ENCODE measurements around the gene ZNF280C.
"Not testable (repeated sequence)": the region's sequence is repeated elsewhere in the genome, so short reads cannot be mapped to it uniquely, and the experiment has no call there.

ZNF280C gene, protein sequence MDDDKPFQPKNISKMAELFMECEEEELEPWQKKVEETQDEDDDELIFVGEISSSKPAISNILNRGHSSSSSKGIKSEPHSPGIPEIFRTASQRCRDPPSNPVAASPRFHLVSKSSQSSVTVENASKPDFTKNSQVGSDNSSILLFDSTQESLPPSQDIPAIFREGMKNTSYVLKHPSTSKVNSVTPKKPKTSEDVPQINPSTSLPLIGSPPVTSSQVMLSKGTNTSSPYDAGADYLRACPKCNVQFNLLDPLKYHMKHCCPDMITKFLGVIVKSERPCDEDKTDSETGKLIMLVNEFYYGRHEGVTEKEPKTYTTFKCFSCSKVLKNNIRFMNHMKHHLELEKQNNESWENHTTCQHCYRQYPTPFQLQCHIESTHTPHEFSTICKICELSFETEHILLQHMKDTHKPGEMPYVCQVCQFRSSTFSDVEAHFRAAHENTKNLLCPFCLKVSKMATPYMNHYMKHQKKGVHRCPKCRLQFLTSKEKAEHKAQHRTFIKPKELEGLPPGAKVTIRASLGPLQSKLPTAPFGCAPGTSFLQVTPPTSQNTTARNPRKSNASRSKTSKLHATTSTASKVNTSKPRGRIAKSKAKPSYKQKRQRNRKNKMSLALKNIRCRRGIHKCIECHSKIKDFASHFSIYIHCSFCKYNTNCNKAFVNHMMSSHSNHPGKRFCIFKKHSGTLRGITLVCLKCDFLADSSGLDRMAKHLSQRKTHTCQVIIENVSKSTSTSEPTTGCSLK

GRCh38 chrX:130268449-130269170 lies at the start of gene ZNF280C:
ZNF280C (minus strand) TSS chrX:130268899; CDS start chrX:130260449, 8,450 bp downstream.
- peak; percentile 78 for DNase-seq (ENCODE audit: low spot score)

DNA sequence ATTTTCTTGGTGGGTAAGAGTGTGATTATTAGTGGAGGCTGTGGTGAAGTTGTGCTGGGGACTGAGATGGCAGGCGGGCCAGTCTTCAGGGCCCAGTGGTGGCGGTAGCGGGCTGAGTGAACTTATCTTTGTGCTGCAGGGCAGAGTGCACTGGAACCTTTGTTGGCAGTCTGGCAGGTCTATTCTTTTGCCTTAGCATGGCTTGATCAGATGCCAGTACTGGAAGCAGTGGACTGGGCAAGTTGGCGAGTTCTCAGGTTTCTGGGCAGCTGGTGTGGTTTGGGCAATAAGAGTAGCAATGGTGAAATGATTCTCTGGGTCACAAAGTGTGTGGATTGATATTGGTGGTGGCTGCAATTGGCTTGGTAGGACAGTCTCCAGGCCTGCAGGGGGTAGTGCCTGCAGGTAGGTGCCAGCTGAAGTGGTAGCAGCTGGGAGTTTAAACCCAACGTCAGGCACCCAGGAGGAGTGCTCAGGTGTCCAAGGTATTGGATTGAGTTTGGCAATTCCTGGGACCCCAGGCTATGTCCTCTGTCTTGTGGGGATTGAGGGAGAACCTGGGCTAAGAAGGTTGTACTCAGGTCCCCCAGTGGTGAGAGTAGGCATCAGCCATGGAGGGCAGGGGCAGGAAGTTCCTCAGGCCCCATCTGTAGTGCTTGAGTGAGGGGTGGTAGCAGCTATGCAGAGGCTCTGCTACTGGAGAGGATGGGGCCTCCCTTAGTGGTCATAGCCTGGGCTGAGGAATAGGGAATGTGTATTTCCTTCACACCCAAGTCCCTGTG lies 36.1 kb upstream of the ZNF280C start:
- DNase-seq (ENCODE audit: low spot score) = no peak

DNA sequence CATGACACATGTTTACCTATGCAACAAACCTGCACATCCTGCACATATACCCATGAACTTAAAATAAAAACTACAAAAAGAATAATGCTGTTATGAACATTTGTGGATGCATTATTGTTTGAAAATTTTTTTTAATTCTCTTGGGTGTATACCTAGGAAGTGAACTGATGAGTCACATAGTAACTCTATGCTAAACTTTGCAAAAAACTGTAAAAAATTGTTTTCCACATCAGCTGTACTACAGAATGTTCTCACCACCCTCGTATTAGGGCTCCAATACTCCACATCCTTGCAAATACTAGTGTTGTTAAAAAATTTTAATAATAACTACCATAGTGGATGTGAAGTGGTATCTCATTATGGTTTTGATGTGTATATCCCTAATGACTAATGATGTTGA lies 33.3 kb upstream of the ZNF280C start:
- DNase-seq (ENCODE audit: low spot score) = no peak

DNA sequence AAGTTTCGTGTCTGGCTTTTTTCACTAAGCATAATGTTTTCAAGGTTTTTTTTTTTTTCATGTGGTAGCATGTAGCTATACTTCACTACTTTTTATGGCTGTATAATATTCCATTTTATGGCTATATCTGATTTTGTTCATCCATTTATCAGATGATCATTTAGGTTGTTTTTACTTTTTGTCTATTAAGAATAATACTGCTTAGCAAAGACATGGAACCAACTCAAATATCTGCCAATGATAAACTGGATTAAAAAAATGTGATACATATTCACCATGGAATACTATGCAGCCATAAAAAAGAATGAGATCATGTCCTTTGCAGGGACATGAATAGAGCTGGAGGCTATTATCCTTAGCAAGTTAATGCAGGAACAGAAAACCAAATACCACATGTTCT lies 32.7 kb upstream of the ZNF280C start:
- no peak for DNase-seq (ENCODE audit: low spot score)

GRCh38 chrX:130300010-130300282 lies 31.2 kb upstream of the ZNF280C start:
- DNase-seq (ENCODE audit: low spot score) = no peak

GRCh38 chrX:130299279-130300009 lies 30.7 kb upstream of the ZNF280C start:
- no peak for DNase-seq (ENCODE audit: low spot score)

- no peak for DNase-seq (ENCODE audit: low spot score)
Measured at GRCh38 chrX:130296743-130297142, 28.0 kb upstream of the ZNF280C start.

DNA sequence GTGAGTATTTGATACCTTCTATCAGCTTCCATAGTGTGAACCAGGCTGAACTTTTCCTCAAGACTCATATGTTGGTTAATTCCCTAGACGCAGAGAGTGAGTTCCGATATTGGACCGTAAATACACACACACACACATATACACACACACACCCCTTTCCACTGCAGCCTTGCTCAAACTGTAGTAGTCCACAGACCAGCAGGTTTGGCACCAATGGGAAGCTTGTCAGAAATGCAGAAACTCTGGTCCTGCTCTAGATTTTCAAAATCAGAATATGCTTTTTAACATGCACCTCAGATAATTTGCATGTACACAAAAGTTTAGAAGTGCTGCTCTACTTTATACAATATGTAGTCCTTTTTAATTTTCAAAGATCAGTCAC lies 27.6 kb upstream of the ZNF280C start:
- no peak for DNase-seq (ENCODE audit: low spot score)

DNA sequence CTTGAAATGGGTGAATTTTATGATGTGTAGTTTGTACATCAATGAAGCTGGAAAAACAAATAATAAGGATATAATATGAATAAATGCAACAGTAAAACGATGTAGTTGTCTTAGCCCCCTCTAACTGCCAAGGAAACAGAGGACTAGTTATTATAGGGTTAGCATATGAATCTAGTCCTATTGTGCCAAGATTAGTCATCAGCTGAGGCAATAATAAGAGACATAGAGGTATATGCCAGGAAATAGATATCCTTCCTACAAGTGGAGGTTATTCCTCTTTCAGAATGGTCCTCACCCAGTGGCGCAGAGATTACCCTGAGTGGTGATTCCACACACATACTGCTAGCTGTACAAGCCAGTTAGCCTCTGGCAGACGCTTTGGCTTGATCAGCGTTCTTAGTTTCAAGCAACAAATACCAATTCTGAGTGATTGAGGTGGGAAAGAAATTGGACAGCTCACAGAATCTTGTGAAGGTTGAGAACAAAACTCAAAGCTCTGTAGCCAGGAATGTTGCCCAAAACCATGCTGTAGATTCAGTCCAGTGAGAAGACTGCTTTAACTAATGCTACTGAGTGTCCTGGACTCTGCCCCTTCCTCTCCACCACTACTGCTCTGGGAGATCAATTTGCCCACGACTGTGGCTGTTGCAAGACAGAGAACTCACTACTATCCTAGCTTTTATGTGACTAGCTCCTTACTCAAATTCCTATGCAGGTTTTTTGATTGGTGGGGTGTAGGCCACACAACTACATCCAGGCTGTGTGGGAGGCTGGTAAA lies 27.0 kb upstream of the ZNF280C start:
- DNase-seq (ENCODE audit: low spot score) = no peak

DNA sequence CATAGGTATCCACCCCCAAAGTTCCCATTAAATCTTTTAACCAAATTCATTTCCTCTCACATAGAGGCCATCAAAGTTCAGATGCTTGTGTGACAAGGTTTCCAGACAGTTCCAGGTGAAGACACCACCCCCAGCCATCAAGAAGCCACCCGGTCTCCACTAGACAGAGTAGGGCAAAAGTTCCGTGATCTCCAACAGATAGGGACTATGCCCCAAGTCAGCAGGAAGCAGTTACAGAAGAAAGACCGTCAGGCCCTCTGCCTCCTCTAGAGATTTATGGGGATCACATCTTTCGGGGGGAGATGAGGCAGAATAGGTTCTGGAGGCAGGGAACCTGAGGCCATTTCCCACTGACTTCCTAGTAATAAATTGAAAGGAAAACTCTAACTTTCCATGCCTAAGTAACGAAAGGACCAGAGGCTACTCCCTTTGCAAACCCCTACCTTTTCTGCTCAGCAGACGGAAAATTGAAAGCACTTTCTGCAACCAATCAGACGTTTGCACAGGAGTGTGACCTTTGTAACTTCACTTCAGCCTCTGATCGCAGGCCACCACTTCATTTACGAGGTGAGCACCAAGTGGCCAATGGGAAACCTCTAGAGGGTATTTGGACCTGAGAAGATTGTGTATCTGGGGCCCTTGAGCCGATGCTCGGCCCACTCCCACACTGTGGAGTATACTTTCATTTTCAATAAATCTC lies 18.5 kb upstream of the ZNF280C start:
- no peak for DNase-seq (ENCODE audit: low spot score)

GRCh38 chrX:130285710-130286109 lies 17.0 kb upstream of the ZNF280C start:
- DNase-seq (ENCODE audit: low spot score) = no peak

DNA sequence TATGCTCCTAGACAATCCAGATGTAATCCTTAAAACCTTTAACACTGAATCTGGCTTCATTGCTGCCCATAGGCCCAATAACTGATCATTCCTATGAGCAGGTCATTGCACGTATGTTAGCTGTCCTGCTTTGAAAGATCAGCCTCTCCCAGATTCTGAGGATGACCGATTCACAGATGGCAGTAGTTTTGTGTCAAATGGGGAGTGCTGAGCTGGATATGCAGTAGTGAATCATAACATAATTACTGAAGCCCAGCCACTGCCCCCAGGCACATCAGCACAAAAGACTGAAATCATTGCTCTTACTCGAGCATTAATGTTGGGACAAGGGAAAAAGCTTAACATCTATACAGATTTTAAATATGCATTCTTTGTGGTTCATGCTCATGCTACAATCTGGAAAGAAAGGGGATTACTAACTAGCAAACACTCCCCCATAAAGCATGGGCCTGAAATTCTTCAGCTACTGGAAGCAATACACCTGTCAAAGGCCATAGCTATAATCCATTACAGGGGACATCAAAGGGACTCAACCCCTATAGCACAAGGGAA lies 16.4 kb upstream of the ZNF280C start:
- no peak for DNase-seq (ENCODE audit: low spot score)

- DNase-seq (ENCODE audit: low spot score) = no peak
Measured at GRCh38 chrX:130282151-130282550, 13.5 kb upstream of the ZNF280C start.

GRCh38 chrX:130280901-130281300 lies 12.2 kb upstream of the ZNF280C start:
- no peak for DNase-seq (ENCODE audit: low spot score)

DNA sequence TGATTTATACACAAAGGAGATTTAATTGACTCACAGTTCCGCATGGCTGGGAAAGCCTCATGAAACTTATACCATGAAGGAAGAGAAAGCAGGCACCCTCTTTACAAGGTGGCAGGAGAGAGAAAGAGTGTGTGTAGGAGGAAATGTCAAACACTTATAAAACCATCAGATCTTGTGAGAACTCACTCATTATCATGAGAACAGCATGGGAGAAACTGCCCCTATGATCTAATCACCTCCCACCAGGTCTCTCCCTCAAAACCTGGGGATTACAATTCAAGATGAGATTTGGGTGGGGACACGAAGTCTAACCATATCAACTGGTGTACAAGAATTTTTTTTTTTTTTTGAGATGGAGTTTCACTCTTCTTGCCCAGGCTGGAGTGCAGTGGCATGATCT lies 3.6 kb upstream of the ZNF280C start:
- DNase-seq (ENCODE audit: low spot score) = not testable (repeated sequence)

GRCh38 chrX:130269391-130269790 lies 692 bp upstream of the ZNF280C start:
- DNase-seq (ENCODE audit: low spot score) = not testable (repeated sequence)

DNA sequence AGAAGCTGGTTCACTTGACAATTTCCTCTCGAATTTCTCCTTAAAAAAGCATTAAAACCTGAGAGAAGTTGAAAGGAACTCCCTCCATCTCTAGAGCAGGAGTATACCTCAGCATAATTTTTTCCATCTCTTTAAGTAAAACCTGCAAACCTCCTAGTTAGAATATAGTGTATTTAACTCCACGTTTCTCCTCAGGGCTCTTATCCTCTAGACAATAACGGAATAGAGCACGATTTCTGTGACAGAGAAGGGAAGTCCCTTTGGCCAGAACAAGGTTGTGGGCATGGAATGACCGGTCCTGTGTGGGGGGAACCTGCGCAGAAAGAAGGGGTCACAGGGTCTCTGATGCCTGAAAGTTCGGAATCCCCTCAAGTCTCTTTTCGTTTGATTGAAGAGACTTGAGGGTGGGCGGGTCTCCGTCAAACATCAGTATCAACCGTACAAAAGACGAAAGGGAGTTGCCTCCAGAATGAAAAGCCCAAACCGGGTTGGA lies 697 bp downstream of the ZNF280C start:
- DNase-seq (ENCODE audit: low spot score) = peak; percentile 2

- no peak for DNase-seq (ENCODE audit: low spot score)
Measured at GRCh38 chrX:130264573-130264972, 4.1 kb downstream of the ZNF280C start.

DNA sequence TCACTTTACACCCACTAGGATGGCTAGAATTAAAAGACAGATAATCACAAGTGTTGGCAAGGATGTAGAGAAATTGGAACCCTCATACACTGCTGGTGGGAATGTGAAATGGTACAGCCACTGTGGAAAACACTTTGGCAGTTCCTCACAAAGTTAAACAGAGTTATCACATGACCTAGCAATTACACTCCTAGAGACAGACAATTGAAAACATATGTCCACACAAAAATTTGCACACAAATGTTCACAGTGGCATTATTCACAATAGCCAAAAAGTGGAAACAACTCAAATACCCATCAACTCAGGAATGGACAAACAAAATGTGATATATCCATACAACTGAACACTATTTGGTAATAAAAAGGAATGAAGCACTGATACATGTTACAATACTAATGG lies 5.7 kb downstream of the ZNF280C start:
- no peak for DNase-seq (ENCODE audit: low spot score)

- no peak for DNase-seq (ENCODE audit: low spot score)
Measured at GRCh38 chrX:130262231-130262630, 6.5 kb downstream of the ZNF280C start.
